Lower lobe of right lung (tissue), 2 donors: ENCODE data around the gene INPP5K. TPM values are rescaled to one million over a fixed set of nuclear protein-coding genes. Genes with fewer than 3 reads are reported as not detected.

Source experiments
- ATAC-seq, 2 donors: fragments of 200-7000 bp; cut with Tn5 transposase; one replicate each; pipeline ENCODE4 v1.9.1; 2020 to 2022; ENCODE audit warnings: mild to moderate bottlenecking in 2 of 2, moderate library complexity in 2 of 2
- DNase-seq: peaks from one replicate; pipeline ENCODE4 v3.0.0-alpha.2; 2020
- H3K27ac ChIP-seq: fragments of 200-600 bp; one replicate; pipeline ENCODE4 v1.8.0; 2022
- H3K27me3 ChIP-seq: fragments of 200-600 bp; one replicate; pipeline ENCODE4 v1.8.0; 2022; ENCODE audit warnings: low read depth
- H3K36me3 ChIP-seq: fragments of 200-600 bp; one replicate; pipeline ENCODE4 v1.8.0; 2022; ENCODE audit warnings: mild to moderate bottlenecking
- H3K4me1 ChIP-seq: fragments of 200-600 bp; one replicate; pipeline ENCODE4 v1.8.0; 2022
- H3K4me3 ChIP-seq: fragments of 200-600 bp; one replicate; pipeline ENCODE4 v1.8.0; 2022; ENCODE audit warnings: mild to moderate bottlenecking
- H3K9me3 ChIP-seq: fragments of 200-600 bp; one replicate; pipeline ENCODE4 v1.8.0; 2022
- CTCF ChIP-seq: fragments of 200-600 bp; IDR thresholded peaks from one replicate; pipeline ENCODE4 v1.8.0; 2022; ENCODE audit warnings: antibody characterized with exemption, mild to moderate bottlenecking
- intact Hi-C: fragments of 100-400 bp; cut with DNase I; formaldehyde crosslinking; loops from one replicate; pipeline ENCODE4 v1.11.0; 2022
- total RNA-seq: library from RNA; stranded (reverse); fragmentation: NEBNext Ultra II Directional; extraction: Animal tissue kit (Norgen Biotek cat#: 25700); gene quantifications from one replicate; pipeline ENCODE4 v1.2.1, GENCODE V29; 2021
- donor health status: DM: no; HTN: yes; CAD: no; lungs with severe emphysema.

Gene INPP5K
- total RNA-seq, 1 donor from 2014 or later = 57.9 TPM

GRCh38 chr17:1545618-1546017, 29.2 kb upstream of the INPP5K start:
- Histone ChIP-seq H3K36me3 (peaks cover 100% of the 10 kb centered on the region), H3K4me3 (no peak overlapping the region), H3K9me3 (no peaks in the 10 kb centered on the region), H3K27ac (no peak overlapping the region), H3K27me3 (no peaks in the 10 kb centered on the region), H3K4me1 (no peaks in the 10 kb centered on the region)
- intact Hi-C loops = no loop called here
- DNase-seq = no peak
- no peak for ATAC-seq
- no peak for TF ChIP-seq CTCF

- Histone ChIP-seq H3K4me1 (no peaks in the 10 kb centered on the region), H3K27ac (no peak overlapping the region), H3K4me3 (no peak overlapping the region), H3K27me3 (no peaks in the 10 kb centered on the region), H3K36me3 (peaks cover 100% of the 10 kb centered on the region), H3K9me3 (no peaks in the 10 kb centered on the region)
- DNase-seq (peak; percentile 6), ATAC-seq (no peak)
- TF ChIP-seq CTCF = no peak
- intact Hi-C loops = no loop called here
Measured at GRCh38 chr17:1542316-1542715, 25.9 kb upstream of the INPP5K start.

- Histone ChIP-seq H3K27me3 (no peaks in the 10 kb centered on the region), H3K27ac (no peak overlapping the region), H3K9me3 (no peaks in the 10 kb centered on the region), H3K36me3 (peaks cover 100% of the 10 kb centered on the region), H3K4me3 (no peak overlapping the region), H3K4me1 (no peaks in the 10 kb centered on the region)
- DNase-seq = no peak
- TF ChIP-seq CTCF = no peak
- intact Hi-C loops = no loop called here
- no peak for ATAC-seq
Measured at GRCh38 chr17:1541367-1541904, 25.0 kb upstream of the INPP5K start.

- DNase-seq (peak; percentile 22), ATAC-seq (no peak)
- H3K4me3 ChIP-seq = no peak overlapping the region
- H3K27ac ChIP-seq = no peak overlapping the region
- intact Hi-C loops = no loop called here
- H3K4me1 ChIP-seq = no peaks in the 10 kb centered on the region
- H3K9me3 ChIP-seq = no peaks in the 10 kb centered on the region
- H3K27me3 ChIP-seq = no peaks in the 10 kb centered on the region
- no peak for TF ChIP-seq CTCF
- H3K36me3 ChIP-seq = peaks cover 97% of the 10 kb centered on the region
Measured at GRCh38 chr17:1539811-1540210, 23.4 kb upstream of the INPP5K start.

- Histone ChIP-seq H3K27ac (no peak overlapping the region), H3K36me3 (peaks cover 97% of the 10 kb centered on the region), H3K4me3 (no peak overlapping the region), H3K27me3 (no peaks in the 10 kb centered on the region), H3K9me3 (no peaks in the 10 kb centered on the region), H3K4me1 (no peaks in the 10 kb centered on the region)
- TF ChIP-seq CTCF = no peak
- DNase-seq (no peak), ATAC-seq (no peak)
- intact Hi-C loops = no loop called here
Measured at GRCh38 chr17:1535737-1536136, 19.3 kb upstream of the INPP5K start.
